Mucosa of descending colon (tissue), 3 donors: ENCODE results near the gene SULT4A1. TPM values are rescaled to one million over a fixed set of nuclear protein-coding genes. Genes with fewer than 3 reads are reported as not detected.

Experiments used
- ATAC-seq: fragments of 200-7000 bp; cut with Tn5 transposase; one replicate; pipeline ENCODE4 v1.9.1; 2020; ENCODE audit warnings: mild to moderate bottlenecking, moderate library complexity
- DNase-seq, 3 donors: peaks; one replicate each; pipeline ENCODE4 v3.0.0-alpha.2; 2020
- H3K36me3 ChIP-seq: fragments of 200-600 bp; one replicate; pipeline ENCODE4 v1.8.0; 2021; ENCODE audit warnings: low read depth, mild to moderate bottlenecking
- H3K4me1 ChIP-seq: fragments of 200-600 bp; one replicate; pipeline ENCODE4 v1.8.0; 2021; ENCODE audit warnings: low read depth, mild to moderate bottlenecking
- H3K4me3 ChIP-seq: fragments of 200-600 bp; one replicate; pipeline ENCODE4 v1.8.0; 2021; ENCODE audit warnings: mild to moderate bottlenecking
- H3K9me3 ChIP-seq: fragments of 200-600 bp; one replicate; pipeline ENCODE4 v1.8.0; 2021; ENCODE audit warnings: mild to moderate bottlenecking
- CTCF ChIP-seq: fragments of 200-600 bp; IDR thresholded peaks from one replicate; pipeline ENCODE4 v1.8.0; 2022; ENCODE audit warnings: antibody characterized with exemption, mild to moderate bottlenecking
- intact Hi-C, 2 donors: fragments of 100-400 bp; cut with DNase I in 1 of 2; cut with micrococcal nuclease in 1 of 2; formaldehyde crosslinking; loops; one replicate each; pipeline versions ENCODE4 v1.11.0 to v1.11.1; 2022; cut with DNase I, micrococcal nuclease
- total RNA-seq, 3 donors: library from RNA; stranded (reverse); fragmentation: NEBNext Ultra II Directional in 2 of 3; extraction: Animal tissue kit (Norgen Biotek cat#: 25700) in 2 of 3; gene quantifications; one replicate each; pipeline versions ENCODE4 v1.2.1 to v1.2.4, GENCODE V29; 2021 to 2023
- donor health status: DM: no; HTN: no; CAD: no; lungs with moderate emphysema.
- donor health status: DM: no; HTN: no; CAD: no.
- donor health status: DM: no; HTN: yes; CAD: no.

SULT4A1 gene
- total RNA-seq, 3 donors from 2014 or later: 0.34 to 4.1 TPM; not detected in 1

GRCh38 chr22:43826142-43827002 lies 35.9 kb downstream of the SULT4A1 start:
- H3K9me3 ChIP-seq: no peaks in the 10 kb centered on the region
- H3K4me3 ChIP-seq: no peak overlapping the region
- peak in 1 of 3 donors; percentile 24 for DNase-seq
- no peaks in the 10 kb centered on the region for H3K4me1 ChIP-seq
- ATAC-seq: peak; percentile 28
- TF ChIP-seq CTCF: no peak
- intact Hi-C loops: no loop called here
- H3K36me3 ChIP-seq: no peaks in the 10 kb centered on the region

GRCh38 chr22:43825651-43826050 lies 36.7 kb downstream of the SULT4A1 start:
- Histone ChIP-seq H3K4me1 (no peaks in the 10 kb centered on the region), H3K4me3 (no peak overlapping the region), H3K36me3 (no peaks in the 10 kb centered on the region), H3K9me3 (no peaks in the 10 kb centered on the region)
- ATAC-seq (no peak), DNase-seq (no peak)
- intact Hi-C loops: no loop called here
- no peak for TF ChIP-seq CTCF

GRCh38 chr22:43824724-43825420 lies 37.4 kb downstream of the SULT4A1 start:
- Histone ChIP-seq H3K4me3 (no peak overlapping the region), H3K4me1 (no peaks in the 10 kb centered on the region), H3K9me3 (no peaks in the 10 kb centered on the region), H3K36me3 (no peaks in the 10 kb centered on the region)
- intact Hi-C loops: no loop called here
- no peak for DNase-seq
- no peak for ATAC-seq
- no peak for TF ChIP-seq CTCF

DNA sequence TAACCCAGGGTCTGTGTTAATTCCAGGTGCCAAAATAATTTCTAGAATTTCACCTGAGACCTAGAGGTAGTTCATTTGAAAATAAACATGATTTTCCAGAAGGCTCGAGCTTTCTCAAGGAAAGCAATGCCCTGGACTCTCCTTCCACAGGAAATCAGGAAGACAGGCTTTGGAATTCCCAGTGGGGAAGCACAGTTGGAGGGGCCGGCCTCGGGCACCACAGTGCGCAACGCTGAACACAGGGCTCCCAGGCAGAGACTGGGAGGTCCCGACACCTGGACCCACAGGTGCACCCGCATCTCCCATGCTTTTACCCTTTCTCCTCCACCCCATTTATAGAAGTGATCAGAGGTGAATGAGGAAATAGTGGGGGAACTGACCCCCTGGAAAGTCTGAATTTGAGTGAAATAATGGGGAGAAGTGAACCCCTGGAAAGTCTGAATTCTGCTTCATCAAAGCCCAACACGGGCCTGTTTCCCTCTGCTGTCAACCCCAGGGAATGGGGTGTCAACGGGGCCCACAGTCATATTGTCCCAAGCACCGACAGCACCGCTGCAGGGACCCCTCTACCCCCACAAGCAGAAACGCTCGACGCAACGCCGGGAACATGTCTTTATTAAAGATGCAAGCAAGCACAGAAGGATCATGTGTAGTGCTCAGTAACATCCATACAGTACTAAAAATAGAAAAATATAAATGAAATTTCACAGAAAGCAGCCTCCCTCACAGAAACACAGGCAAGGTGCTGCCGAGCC lies 38.2 kb downstream of the SULT4A1 start:
- intact Hi-C loops: no loop called here
- TF ChIP-seq CTCF: no peak
- no peak for DNase-seq
- H3K4me1 ChIP-seq: no peaks in the 10 kb centered on the region
- H3K4me3 ChIP-seq: no peak overlapping the region
- H3K9me3 ChIP-seq: no peaks in the 10 kb centered on the region
- ATAC-seq: no peak
- no peaks in the 10 kb centered on the region for H3K36me3 ChIP-seq

DNA sequence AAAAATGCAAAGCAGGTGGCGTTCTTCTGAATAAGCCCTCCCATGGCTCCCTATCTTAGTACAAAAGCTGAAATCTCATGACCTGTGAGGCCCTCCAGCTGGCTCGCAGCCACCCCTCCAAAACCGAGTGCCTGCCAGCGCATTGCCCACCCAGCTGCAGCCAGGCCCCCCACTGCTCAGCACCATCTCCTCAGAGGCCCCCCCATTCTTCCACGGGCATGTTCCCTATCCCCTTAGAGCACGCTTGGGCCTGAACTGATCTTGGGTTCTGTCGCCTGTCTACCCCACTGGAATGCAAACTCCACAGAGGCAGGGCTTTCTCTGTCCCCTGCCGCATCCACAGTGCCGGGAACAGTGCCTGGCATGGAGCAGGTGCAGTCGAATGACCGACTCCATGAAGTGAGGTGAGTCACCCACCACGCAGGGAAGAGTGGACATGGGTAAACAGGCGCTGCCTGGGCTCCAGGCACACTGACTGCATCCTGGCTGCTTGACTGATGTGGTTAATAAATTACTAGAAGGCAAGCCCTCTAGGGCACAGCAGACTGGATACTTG lies 38.9 kb downstream of the SULT4A1 start:
- DNase-seq: no peak
- intact Hi-C loops: no loop called here
- Histone ChIP-seq H3K4me1 (no peaks in the 10 kb centered on the region), H3K9me3 (no peaks in the 10 kb centered on the region), H3K4me3 (no peak overlapping the region), H3K36me3 (no peaks in the 10 kb centered on the region)
- peak; percentile 76 for ATAC-seq
- TF ChIP-seq CTCF: no peak
